Heart right ventricle (tissue), 16 donors: Measurements from ENCODE around the gene EXTL2. TPM values are rescaled to one million over a fixed set of nuclear protein-coding genes. Genes with fewer than 3 reads are reported as not detected.

Experiments
- ATAC-seq, 8 donors: fragments of 200-7000 bp; cut with Tn5 transposase; one replicate each; pipeline ENCODE4 v1.9.1; 2020; ENCODE audit warnings: mild to moderate bottlenecking in 8 of 8, moderate library complexity in 8 of 8, moderate number of reproducible peaks in 1 of 8
- DNase-seq, 2 donors: peaks; one replicate each; pipeline ENCODE4 v3.0.0-alpha.2; 2020
- H3K27ac ChIP-seq, 10 donors: fragments of 200-600 bp; sonication (generic) in 2 of 10; one replicate each; pipeline versions ENCODE4 v1.5.0 to v1.8.0; 2020 to 2022; ENCODE audit warnings: mild to moderate bottlenecking in 3 of 10
- H3K27me3 ChIP-seq, 7 donors: fragments of 200-600 bp; one replicate each; pipeline ENCODE4 v1.8.0; 2021 to 2022; ENCODE audit warnings: mild to moderate bottlenecking in 2 of 7
- H3K36me3 ChIP-seq, 9 donors: fragments of 200-600 bp; sonication (generic) in 1 of 9; one replicate each; pipeline versions ENCODE4 v1.5.0 to v1.8.0; 2020 to 2022; ENCODE audit warnings: mild to moderate bottlenecking in 2 of 9
- H3K4me1 ChIP-seq, 9 donors: fragments of 200-600 bp; sonication (generic) in 1 of 9; one replicate each; pipeline versions ENCODE4 v1.5.0 to v1.8.0; 2020 to 2022; ENCODE audit warnings: mild to moderate bottlenecking in 4 of 9
- H3K4me3 ChIP-seq, 10 donors: fragments of 200-600 bp; sonication (generic) in 2 of 10; one replicate each; pipeline versions ENCODE4 v1.5.0 to v1.8.0; 2020 to 2022; ENCODE audit warnings: mild to moderate bottlenecking in 7 of 10, moderate library complexity in 2 of 10
- H3K9me3 ChIP-seq, 11 donors: fragments of 200-600 bp in 10 of 11; sonication (generic) in 2 of 11; one replicate each; pipeline versions ENCODE4 v1.5.0 to v1.8.0; 2013 to 2022; ENCODE audit warnings: mild to moderate bottlenecking in 2 of 11, control low read depth in 1 of 11, moderate library complexity in 1 of 11
- CTCF ChIP-seq, 9 donors: fragments of 200-600 bp; sonication (generic) in 2 of 9; IDR thresholded peaks; one replicate each; pipeline versions ENCODE4 v1.5.0 to v1.8.0; 2021 to 2022; ENCODE audit warnings: antibody characterized with exemption in 9 of 9, mild to moderate bottlenecking in 5 of 9, moderate library complexity in 1 of 9
- WGBS, 2 donors: extraction: QIAGEN DNeasy Blood & Tissue Kit; methylation state at CpG; one replicate each; pipeline ENCODE4 v1.1.7; 2013; ENCODE audit warnings: inconsistent platforms in 1 of 2; 5-methylcytosine and 5-hydroxymethylcytosine counted together
- intact Hi-C, 10 donors: fragments of 100-400 bp; cut with DNase I; formaldehyde crosslinking; loops; one replicate each; pipeline versions ENCODE4 v1.11.1 to v1.14.2; 2022
- polyA plus RNA-seq, 2 donors: library from polyadenylated mRNA; stranded (reverse); fragments of 200-250 nt; gene quantifications; one replicate each; pipeline ENCODE4 v1.2.3, GENCODE V29; 2013
- total RNA-seq, 10 donors: library from RNA; stranded (reverse); fragmentation: NEBNext Ultra II Directional in 3 of 10; extraction: Animal tissue kit (Norgen Biotek cat#: 25700) in 3 of 10; gene quantifications; one replicate each; pipeline versions ENCODE4 v1.2.1 to v1.2.4, GENCODE V29; 2021 to 2023
- donor health status: Arrhythmogenic right ventricular cardiomyopathy.
- donor health status: ischemic (EF 13 %, LVEDD 7.1; RV severe dilation, severe dysfunction).
- donor health status: healthy with polysubstance abuse.
- donor health status: DM: no; HTN: yes; CAD: no.
- donor health status: DM: no; HTN: no; CAD: no.
- donor health status: ischemic (EF 25% LVEDD 6.9; RV normal size, moderate dysfunction).
- donor health status: ischemic (EF 25% LVEDD 5.7; RV mildly dilated, moderate dysfunction).
- donor health status: healthy.
- donor health status: DM: yes; HTN: yes; CAD: no.
- donor health status: Ischemic cardiomyopathy.
- donor health status: ischemic (EF 35%, LVEDD 5.7; RV mildly dilated, moderate dysfunction).
- donor health status: nonischemic (EF 11% LVEDD 7.7; RV severe dilation, severe dysfunction).
- donor health status: DM: yes; HTN: yes; CAD: no.
- donor health status: PGD.
- donor health status: ischemic (EF 29% LVEDD 5.4; RV normal size, mild dysfunction).
- donor health status: nonischemic (EF 23%, LVEDD 6.1; RV moderate dilation, normal function).

EXTL2 gene
- total and polyA plus RNA-seq, 12 donors = 5.0 to 12.0 (median 8.2) TPM

DNA sequence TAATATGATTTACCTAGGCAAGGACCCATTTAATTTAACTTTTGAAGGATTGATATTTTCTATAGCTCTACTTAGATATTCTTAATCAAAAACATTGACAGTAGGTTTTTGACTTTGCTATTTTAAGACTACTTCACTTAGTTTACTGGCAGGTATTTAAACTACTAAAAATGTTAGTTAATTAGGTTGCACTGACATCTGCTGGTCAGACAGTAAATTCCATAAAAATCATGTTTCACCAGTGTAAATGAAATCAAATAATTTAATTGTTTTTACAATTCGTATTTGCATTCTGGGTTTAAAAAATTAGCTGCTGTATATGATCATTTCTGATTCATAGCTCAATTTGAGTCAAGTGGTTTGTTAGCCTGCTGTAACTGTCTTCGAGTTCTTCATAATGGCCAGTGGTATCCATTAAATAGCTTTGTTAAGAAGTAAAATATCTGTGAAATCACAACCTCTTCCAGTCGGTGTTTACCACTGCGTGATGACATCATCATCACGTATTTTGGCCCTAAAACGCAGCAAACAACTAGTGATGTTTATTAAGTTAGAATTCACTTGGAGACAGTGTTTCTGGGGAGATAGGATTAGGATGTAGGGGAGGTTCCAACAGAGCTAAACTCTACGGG lies 26.2 kb downstream of the EXTL2 start:
- peaks cover 0 to 11% (median 0%) of the 10 kb centered on the region in 9 donors for H3K4me1 ChIP-seq
- H3K36me3 ChIP-seq = peaks cover 0 to 3% (median 0%) of the 10 kb centered on the region in 9 donors
- peak; percentile 53 to 87 (median 75) for TF ChIP-seq CTCF (IDR thresholded peaks at IDR 0.05)
- H3K9me3 ChIP-seq = no peaks in the 10 kb centered on the region
- ATAC-seq (peak in 1 of 8 donors; percentile 45), DNase-seq (no peak)
- 11 to 14% methylated on average over 7 of the region's 7 CpGs for WGBS, 2 donors
- H3K27ac ChIP-seq = no peak overlapping the region
- intact Hi-C loops = loop anchor here in 9 of 10 donors (1.0 to 10.0 kb wide), 10 partner anchors 144 to 1064 kb away; no protein-coding TSS in a partner anchor
- H3K4me3 ChIP-seq = no peak overlapping the region
- no peaks in the 10 kb centered on the region for H3K27me3 ChIP-seq

DNA sequence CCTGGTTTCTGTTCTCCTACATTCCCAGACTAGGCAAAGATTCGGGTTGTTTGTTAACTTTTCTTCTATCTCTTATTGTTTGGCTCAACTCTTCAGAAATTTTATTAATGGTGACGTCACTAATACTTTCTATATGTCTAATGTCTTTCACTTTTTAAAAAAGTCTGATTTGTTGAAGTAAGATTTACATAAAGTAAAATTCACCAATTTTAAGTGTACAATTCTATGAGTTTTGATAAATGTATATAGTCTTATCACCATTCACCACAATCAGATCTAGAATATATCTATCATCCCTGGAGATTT lies 27.8 kb downstream of the EXTL2 start:
- H3K4me3 ChIP-seq = no peak overlapping the region
- no peaks in the 10 kb centered on the region for H3K27me3 ChIP-seq
- no peaks in the 10 kb centered on the region for H3K36me3 ChIP-seq
- ATAC-seq = no peak
- no peak overlapping the region for H3K27ac ChIP-seq
- no peak for DNase-seq
- H3K9me3 ChIP-seq = no peaks in the 10 kb centered on the region
- no peak for TF ChIP-seq CTCF (IDR thresholded peaks at IDR 0.05)
- 66 to 81% methylated on average over 2 of the region's 2 CpGs for WGBS, 2 donors
- peaks cover 0 to 11% (median 0%) of the 10 kb centered on the region in 9 donors for H3K4me1 ChIP-seq
- intact Hi-C loops = loop anchor here (1.0 to 10.0 kb wide), 13 partner anchors 32 to 1062 kb away; no protein-coding TSS in a partner anchor

GRCh38 chr1:100866041-100866900 lies 28.4 kb downstream of the EXTL2 start:
- no peaks in the 10 kb centered on the region for H3K27me3 ChIP-seq
- H3K27ac ChIP-seq = no peak overlapping the region
- no peaks in the 10 kb centered on the region for H3K36me3 ChIP-seq
- DNase-seq = no peak
- TF ChIP-seq CTCF (IDR thresholded peaks at IDR 0.05) = peak; percentile 45 to 78 (median 71)
- peaks cover 0 to 11% (median 0%) of the 10 kb centered on the region in 9 donors for H3K4me1 ChIP-seq
- WGBS, 2 donors = 21 to 31% methylated on average over 5 of the region's 5 CpGs
- no peaks in the 10 kb centered on the region for H3K9me3 ChIP-seq
- intact Hi-C loops = loop anchor here (2.0 to 10.0 kb wide), 12 partner anchors 31 to 1061 kb away; no protein-coding TSS in a partner anchor
- peak in 7 of 8 donors; percentile 57 to 75 (median 69) for ATAC-seq
- peak overlapping the region in 1 of 10 donors; percentile 10 for H3K4me3 ChIP-seq

DNA sequence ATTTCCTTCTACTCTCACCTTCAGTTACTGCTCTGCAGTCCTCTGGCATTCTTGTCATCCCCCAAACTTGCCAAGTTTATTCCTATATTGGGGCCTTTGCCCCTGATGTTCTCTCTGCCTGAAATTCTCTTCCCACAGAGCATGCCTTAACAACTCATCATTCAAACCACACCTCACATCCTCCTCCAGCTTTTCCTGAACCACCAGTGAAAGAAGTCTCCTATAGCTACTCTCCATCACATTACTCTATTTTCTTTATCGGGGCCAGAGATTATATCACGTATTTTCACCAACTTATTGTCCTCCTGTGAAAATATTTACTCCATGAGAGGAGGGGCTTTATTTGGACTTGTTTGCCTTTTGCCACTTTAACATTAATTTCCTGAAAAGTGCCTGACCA lies 32.1 kb downstream of the EXTL2 start:
- ATAC-seq (no peak), DNase-seq (no peak)
- H3K36me3 ChIP-seq = no peaks in the 10 kb centered on the region
- TF ChIP-seq CTCF (IDR thresholded peaks at IDR 0.05) = no peak
- H3K4me1 ChIP-seq = peaks cover 0 to 6% (median 0%) of the 10 kb centered on the region in 9 donors
- H3K27ac ChIP-seq = no peak overlapping the region
- no peak overlapping the region for H3K4me3 ChIP-seq
- intact Hi-C loops = loop anchor here in 9 of 10 donors (5.0 to 10.0 kb wide), 6 partner anchors 138 to 1058 kb away; no protein-coding TSS in a partner anchor
- peaks cover 0 to 6% (median 0%) of the 10 kb centered on the region in 7 donors for H3K27me3 ChIP-seq
- WGBS, 2 donors = 72 to 81% methylated on average over 2 of the region's 2 CpGs
- H3K9me3 ChIP-seq = no peaks in the 10 kb centered on the region
